Measurements from ENCODE around the gene LINGO3.

DNA sequence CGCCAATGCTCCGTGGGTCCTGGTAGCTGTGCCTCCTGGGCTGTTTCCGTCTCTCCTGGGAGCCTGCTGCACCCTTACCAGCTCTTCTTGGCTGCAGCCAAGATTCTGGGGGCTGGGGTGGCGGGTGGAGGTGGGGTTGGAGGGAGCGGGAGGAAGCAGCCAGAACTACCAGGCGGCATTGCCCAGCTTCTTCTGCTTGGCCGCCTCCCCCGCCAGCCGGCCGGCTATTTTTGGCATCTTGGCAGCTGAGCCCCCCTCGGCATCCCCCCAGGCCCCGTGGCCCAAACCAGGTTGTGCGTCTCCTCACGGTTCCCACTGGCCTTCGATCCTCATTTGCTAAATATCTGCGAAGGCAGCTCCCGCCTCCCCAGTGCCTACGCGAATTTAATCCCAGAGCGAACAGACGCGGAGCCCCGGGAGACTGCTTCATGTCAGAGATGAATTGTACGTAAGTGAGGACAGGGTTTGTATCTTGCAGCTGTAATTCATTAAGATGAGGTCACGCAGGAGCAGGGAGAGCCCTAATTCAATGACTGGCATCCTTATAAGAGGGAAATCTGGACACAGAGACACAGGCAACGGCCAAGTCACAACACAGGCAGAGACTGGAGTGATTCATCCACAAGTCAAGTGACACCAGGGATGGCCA lies 13.1 kb downstream of the LINGO3 start:
- TF ChIP-seq, protein P1, sequence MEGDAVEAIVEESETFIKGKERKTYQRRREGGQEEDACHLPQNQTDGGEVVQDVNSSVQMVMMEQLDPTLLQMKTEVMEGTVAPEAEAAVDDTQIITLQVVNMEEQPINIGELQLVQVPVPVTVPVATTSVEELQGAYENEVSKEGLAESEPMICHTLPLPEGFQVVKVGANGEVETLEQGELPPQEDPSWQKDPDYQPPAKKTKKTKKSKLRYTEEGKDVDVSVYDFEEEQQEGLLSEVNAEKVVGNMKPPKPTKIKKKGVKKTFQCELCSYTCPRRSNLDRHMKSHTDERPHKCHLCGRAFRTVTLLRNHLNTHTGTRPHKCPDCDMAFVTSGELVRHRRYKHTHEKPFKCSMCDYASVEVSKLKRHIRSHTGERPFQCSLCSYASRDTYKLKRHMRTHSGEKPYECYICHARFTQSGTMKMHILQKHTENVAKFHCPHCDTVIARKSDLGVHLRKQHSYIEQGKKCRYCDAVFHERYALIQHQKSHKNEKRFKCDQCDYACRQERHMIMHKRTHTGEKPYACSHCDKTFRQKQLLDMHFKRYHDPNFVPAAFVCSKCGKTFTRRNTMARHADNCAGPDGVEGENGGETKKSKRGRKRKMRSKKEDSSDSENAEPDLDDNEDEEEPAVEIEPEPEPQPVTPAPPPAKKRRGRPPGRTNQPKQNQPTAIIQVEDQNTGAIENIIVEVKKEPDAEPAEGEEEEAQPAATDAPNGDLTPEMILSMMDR (IDR thresholded peaks at IDR 0.05; ENCODE audit: poor library complexity, severe bottlenecking), result no peak
- TF ChIP-seq EZH2 (IDR thresholded peaks at IDR 0.05; ENCODE audit: borderline replicate concordance, insufficient read depth, low read length, poor library complexity, severe bottlenecking), result no peak
- TF ChIP-seq EP300 (conservative IDR thresholded peaks at IDR 0.05; ENCODE audit: poor library complexity, severe bottlenecking), result no peak
- TF ChIP-seq POLR2AphosphoS5 (IDR thresholded peaks at IDR 0.05), result peak; percentile 33

Measured in neural cell (in vitro differentiated cells).